Measurements from ENCODE around the gene HBE1.

DNA sequence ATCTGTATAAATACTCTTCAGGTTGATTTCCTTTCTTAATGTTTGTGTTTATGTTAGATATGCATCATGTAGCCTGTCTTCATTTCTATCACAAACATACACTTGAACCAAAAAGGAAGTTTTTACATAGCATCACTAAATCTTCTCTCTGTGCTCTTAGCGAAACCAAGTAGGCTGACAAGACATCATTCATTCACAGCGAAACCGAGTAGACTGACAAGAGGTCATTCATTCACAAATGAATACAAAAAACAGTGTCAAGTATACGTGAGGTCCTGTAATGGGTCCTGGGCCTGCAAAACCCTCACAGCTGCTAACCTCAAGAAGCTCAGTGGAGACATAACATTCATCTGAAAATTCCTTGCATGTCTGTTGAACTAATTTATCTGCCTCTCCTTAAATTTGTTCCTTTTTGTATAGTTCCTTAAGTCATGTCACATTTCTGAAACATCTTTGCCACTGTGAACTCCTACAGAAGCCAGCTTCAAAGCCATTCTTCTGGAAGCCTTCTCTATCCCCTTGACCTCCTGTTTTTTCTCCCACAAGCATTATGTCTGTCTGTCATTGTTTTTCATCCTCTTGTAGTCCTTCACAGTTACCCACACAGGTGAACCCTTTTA lies 9.8 kb upstream of the HBE1 start:
- TF ChIP-seq EZH2 (IDR thresholded peaks at IDR 0.05; ENCODE audit: insufficient read depth, poor library complexity, severe bottlenecking) (no peak), EZH2phosphoT487 (IDR thresholded peaks at IDR 0.05; ENCODE audit: insufficient read depth, low read depth) (no peak)

All from GM23248 (cell line).